HepG2 (cell line): ENCODE results near the gene S100A9. TPM values are rescaled to one million over a fixed set of nuclear protein-coding genes. Genes with fewer than 3 reads are reported as not detected.

ENCODE experiments used
- ATAC-seq: fragments of 200-7000 bp; cut with Tn5 transposase; 3 replicates; pipeline ENCODE4 v1.9.1; 2020; ENCODE audit warnings: mild to moderate bottlenecking, moderate library complexity
- BruUV-seq: library from RNA; stranded (reverse); fragments of 400-500 nt; replicated peaks from 2 replicates; lab custom pipeline; 2021; lab: Mats Ljungman, UMichigan
- CTCF ChIA-PET: fragments of 300-600 bp; formaldehyde crosslinking; extraction: SDS; loops from one replicate; lab custom pipeline; 2021; ENCODE audit warnings: low total read pairs, inconsistent platforms, low intra/inter-chr PET ratio; lab: Yijun Ruan, JAX
- POLR2A ChIA-PET: fragments of 350-600 bp; sonication (Branson Sonifier 250); formaldehyde crosslinking; loops from one replicate; lab custom pipeline; 2020; ENCODE audit warnings: antibody characterized with exemption, inconsistent platforms; lab: Yijun Ruan, JAX
- DNase-seq: peaks from one replicate; pipeline ENCODE4 v3.0.0-alpha.2; 2015; ENCODE audit warnings: low spot score
- FAIRE-seq: peaks from 3 replicates; lab custom pipeline; 2011; peaks lifted over from hg19 to GRCh38; lab: Jason Lieb, UNC
- H2AFZ ChIP-seq: one replicate; pipeline ENCODE4 v1.6.1; 2011; ENCODE audit warnings: low read length, inconsistent platforms
- H3K27ac ChIP-seq: fragments of 300-600 bp; 3 replicates; pipeline ENCODE4 v1.8.0; 2011; ENCODE audit warnings: mixed run types, mild to moderate bottlenecking, mixed read lengths, low read length, inconsistent platforms; ENCODE audit not compliant: insufficient read depth; ENCODE audit errors: extremely low read length
- H3K27me3 ChIP-seq, 2 experiments: fragments of 200-600 bp in 1 of 2; 2 replicates in 1 of 2; 3 replicates in 1 of 2; pipeline versions ENCODE4 v1.6.0 to v1.8.0; 2011; ENCODE audit warnings: low read length in 2 of 2, mild to moderate bottlenecking in 2 of 2, moderate library complexity in 2 of 2, inconsistent platforms in 1 of 2; ENCODE audit not compliant: insufficient read depth in 2 of 2, control insufficient read depth in 1 of 2
- H3K36me3 ChIP-seq, 2 experiments: fragments of 200-600 bp in 1 of 2; replicated peaks in 1 of 2; 2 replicates in 1 of 2; 3 replicates in 1 of 2; pipeline versions ENCODE4 v1.5.1 to v1.8.0; 2011; ENCODE audit warnings: low read length in 2 of 2, inconsistent platforms in 1 of 2; ENCODE audit not compliant: insufficient read depth in 2 of 2, control insufficient read depth in 1 of 2
- H3K4me1 ChIP-seq: 2 replicates; pipeline ENCODE4 v1.5.1; 2012; ENCODE audit warnings: low read length, inconsistent platforms; ENCODE audit not compliant: insufficient read depth
- H3K4me2 ChIP-seq: 2 replicates; pipeline ENCODE4 v1.6.0; 2011; ENCODE audit warnings: low read depth, low read length, inconsistent platforms
- H3K4me3 ChIP-seq, 3 experiments: fragments of 200-600 bp in 1 of 3; sonication (generic), shearing (Covaris generic) in 1 of 3; replicated peaks in 1 of 3; 2 replicates each; pipeline ENCODE4 v1.5.1; 2011 to 2016; ENCODE audit warnings: low read length in 3 of 3, inconsistent platforms in 2 of 3, low read depth in 2 of 3, mild to moderate bottlenecking in 2 of 3, control low read depth in 1 of 3, mixed read lengths in 1 of 3; ENCODE audit not compliant: insufficient read depth in 1 of 3
- H3K79me2 ChIP-seq: one replicate; pipeline ENCODE4 v1.6.1; 2011; ENCODE audit warnings: low read length, inconsistent platforms; ENCODE audit not compliant: insufficient read depth
- H3K9ac ChIP-seq: 2 replicates; pipeline ENCODE4 v1.6.0; 2011; ENCODE audit warnings: mild to moderate bottlenecking, low read depth, low read length, inconsistent platforms; ENCODE audit not compliant: insufficient read depth
- H3K9me3 ChIP-seq: 2 replicates; pipeline ENCODE4 v1.5.1; 2012; ENCODE audit warnings: mild to moderate bottlenecking, low read length
- H4K20me1 ChIP-seq: 2 replicates; pipeline ENCODE4 v1.6.0; 2011; ENCODE audit warnings: inconsistent platforms, mild to moderate bottlenecking, low read length, moderate library complexity; ENCODE audit not compliant: insufficient read depth
- ATAD3A ChIP-seq: sonication (generic); formaldehyde crosslinking; IDR thresholded peaks from 2 replicates; pipeline ENCODE4 v1.4.0; 2020; ENCODE audit warnings: missing genetic modification reagents
- ATRX ChIP-seq: sonication (generic); formaldehyde crosslinking; IDR thresholded peaks from 2 replicates; pipeline ENCODE4 v1.4.0; 2020; ENCODE audit warnings: missing genetic modification reagents, borderline replicate concordance
- CREB1 ChIP-seq, 2 experiments: fragments of 450-650 bp in 1 of 2; IDR thresholded peaks; 2 replicates each; pipeline ENCODE4 v1.6.1; 2016 to 2017; ENCODE audit warnings: control low read depth in 1 of 2, mild to moderate bottlenecking in 1 of 2, missing compliant biosample characterization in 1 of 2, missing genetic modification characterization in 1 of 2
- HNRNPK ChIP-seq: fragments of 200-400 bp; formaldehyde crosslinking; IDR thresholded peaks from 2 replicates; pipeline ENCODE4 v1.6.1; 2018; ENCODE audit warnings: low read length, low read depth, moderate library complexity, mild to moderate bottlenecking; ENCODE audit not compliant: poor library complexity, severe bottlenecking
- JDP2 ChIP-seq: sonication (generic); formaldehyde crosslinking; IDR thresholded peaks from 2 replicates; pipeline ENCODE4 v1.8.1; 2022; ENCODE audit warnings: missing genetic modification reagents, borderline replicate concordance
- MEIS2 ChIP-seq: sonication (generic); formaldehyde crosslinking; IDR thresholded peaks from 2 replicates; pipeline ENCODE4 v1.9.0; 2021; ENCODE audit warnings: mild to moderate bottlenecking, missing genetic modification reagents
- PHB2 ChIP-seq: fragments of 450-650 bp; IDR thresholded peaks from 2 replicates; pipeline ENCODE4 v1.6.1; 2018; ENCODE audit not compliant: partially characterized antibody
- SAP130 ChIP-seq: IDR thresholded peaks from 2 replicates; pipeline ENCODE4 v1.6.1; 2016; ENCODE audit warnings: low read depth
- THAP11 ChIP-seq: IDR thresholded peaks from 2 replicates; pipeline ENCODE4 v1.6.1; 2016; ENCODE audit warnings: missing biosample characterization, missing genetic modification reagents
- ZNF232 ChIP-seq: sonication (generic); formaldehyde crosslinking; IDR thresholded peaks from 2 replicates; pipeline ENCODE4 v1.4.0; 2020; ENCODE audit warnings: missing genetic modification reagents, borderline replicate concordance
- ZNF24 ChIP-seq: fragments of 450-650 bp; IDR thresholded peaks from 2 replicates; pipeline ENCODE4 v1.6.1; 2017; ENCODE audit warnings: antibody characterized with exemption, mild to moderate bottlenecking
- ZNF292 ChIP-seq: sonication (generic); formaldehyde crosslinking; IDR thresholded peaks from 2 replicates; pipeline ENCODE4 v1.8.1; 2022; ENCODE audit warnings: mild to moderate bottlenecking, low read depth, missing genetic modification reagents, borderline replicate concordance
- ZNF318 ChIP-seq: sonication (generic); formaldehyde crosslinking; IDR thresholded peaks from 2 replicates; pipeline ENCODE4 v1.4.0; 2020; ENCODE audit warnings: mild to moderate bottlenecking, missing genetic modification reagents
- WGBS: methylation state at CpG from one replicate; pipeline ENCODE4 v1.1.6; 2017; ENCODE audit warnings: low lambda C conversion rate; 5-methylcytosine and 5-hydroxymethylcytosine counted together
- in situ Hi-C: cut with HindIII; loops from 2 replicates; pipeline ENCODE4 v1.10.0; 2017; ENCODE audit warnings: low pct_unique_long_range_greater_than_20kb; ENCODE audit not compliant: extremely low pct_ligation_motif_present
- intact Hi-C: fragments of 100-400 bp; cut with micrococcal nuclease; formaldehyde crosslinking; loops from one replicate; pipeline ENCODE4 v1.10.0; 2022; ENCODE audit not compliant: unreplicated experiment
- polyA plus RNA-seq, 8 experiments: library from polyadenylated mRNA; depleted of rRNA in 3 of 8; stranded (reverse) in 7 of 8; unstranded in 1 of 8; fragments of >200 nt; fragmentation: Illumina TruSeq in 4 of 8; extraction: Trizol in 4 of 8; gene quantifications; 2 replicates each; pipeline versions ENCODE4 v1.2.1 to v1.2.3, GENCODE V29; 2011 to 2016; ENCODE audit warnings: low read depth in 4 of 8, missing spikeins in 1 of 8, mixed read lengths in 1 of 8; ENCODE audit not compliant: insufficient read depth in 1 of 8
- total RNA-seq, 5 experiments: library from RNA; depleted of rRNA; stranded (reverse); fragments of >200 nt; fragmentation: Illumina TruSeq; extraction: Trizol; gene quantifications; 2 replicates each; pipeline ENCODE4 v1.2.3, GENCODE V29; 2016; ENCODE audit warnings: low read depth in 1 of 5

Gene S100A9
- total and polyA plus RNA-seq, 2 of the 13 experiments (the other 11 are each of a cell fraction or from before 2014, with no cell fraction given), result 0.31 to 0.69 TPM

GRCh38 chr1:153341431-153341934, 16.2 kb upstream of the S100A9 start:
- H3K4me1 ChIP-seq, result no peaks in the 10 kb centered on the region
- DNase-seq, result no peak
- no peak overlapping the region for H3K4me2 ChIP-seq
- intact Hi-C loops (no loop called here), in situ Hi-C loops (no loop called here)
- POLR2A ChIA-PET, result no interaction called here
- WGBS, result 38% methylated on average over 4 of the region's 4 CpGs
- BruUV-seq, result no TSS peak
- H2AFZ ChIP-seq, result no peak overlapping the region
- H3K9ac ChIP-seq, result no peak overlapping the region
- no peaks in the 10 kb centered on the region for H3K36me3 ChIP-seq
- H4K20me1 ChIP-seq, result no peaks in the 10 kb centered on the region
- peaks cover 1 to 4% of the 10 kb centered on the region in 2 experiments; a peak in 2 of 5 replicates for H3K27me3 ChIP-seq
- TF ChIP-seq JDP2 (CRISPR knock-in tag) (no peak), CREB1 (IDR thresholded peaks at IDR 0.05) (no peak), CREB1 (CRISPR knock-in tag; IDR thresholded peaks at IDR 0.05) (no peak), ZNF292 (CRISPR knock-in tag) (no peak), HNRNPK (no peak), PHB2 (no peak), ATAD3A (CRISPR knock-in tag) (no peak), ATRX (CRISPR knock-in tag) (no peak), ZNF318 (no peak), SAP130 (CRISPR knock-in tag) (no peak), THAP11 (no peak), MEIS2 (no peak), ZNF24 (no peak), ZNF232 (CRISPR knock-in tag) (no peak)
- TF ChIP-seq, all 625 proteins: peak for 0
- no peaks in the 10 kb centered on the region for H3K9me3 ChIP-seq
- no peaks in the 10 kb centered on the region for H3K79me2 ChIP-seq
- H3K4me3 ChIP-seq, result no peak overlapping the region
- FAIRE-seq (no peak), ATAC-seq (no peak)
- H3K27ac ChIP-seq, result no peak overlapping the region
- CTCF ChIA-PET, result no interaction called here
